Ishikawa (cell line): ENCODE results near the gene EPB41L2.

Experiments
- CEBPB ChIP-seq: IDR thresholded peaks from 2 replicates; pipeline ENCODE4 v1.6.1; 2012
- CREB1 ChIP-seq: IDR thresholded peaks from 2 replicates; pipeline ENCODE4 v1.6.1; 2012; ENCODE audit warnings: low read depth
- EGR1 ChIP-seq: IDR thresholded peaks from 2 replicates; pipeline ENCODE4 v1.6.1; 2012
- EP300 ChIP-seq: IDR thresholded peaks from 2 replicates; pipeline ENCODE4 v1.6.1; 2012; ENCODE audit warnings: borderline replicate concordance
- FOXM1 ChIP-seq: IDR thresholded peaks from 2 replicates; pipeline ENCODE4 v1.6.1; 2012; ENCODE audit warnings: low read depth, borderline replicate concordance
- RAD21 ChIP-seq: IDR thresholded peaks from 2 replicates; pipeline ENCODE4 v1.6.1; 2012; ENCODE audit warnings: low read depth
- TAF1 ChIP-seq: IDR thresholded peaks from 2 replicates; pipeline ENCODE4 v1.6.1; 2012; ENCODE audit warnings: low read depth, mild to moderate bottlenecking
- TCF12 ChIP-seq: IDR thresholded peaks from 2 replicates; pipeline ENCODE4 v1.6.1; 2012; ENCODE audit warnings: low read depth
- TEAD4 ChIP-seq: IDR thresholded peaks from 2 replicates; pipeline ENCODE4 v1.6.1; 2012
- USF1 ChIP-seq: IDR thresholded peaks from 2 replicates; pipeline ENCODE4 v1.6.1; 2012
- YY1 ChIP-seq: IDR thresholded peaks from 2 replicates; pipeline ENCODE4 v1.6.1; 2012; ENCODE audit warnings: low read depth
- TF ChIP-seq, protein P1 (sequence below): IDR thresholded peaks from 2 replicates; pipeline ENCODE4 v1.6.1; 2012
- TF ChIP-seq, protein P2 (sequence below): IDR thresholded peaks from 2 replicates; pipeline ENCODE4 v1.6.1; 2012; ENCODE audit warnings: low read depth, mild to moderate bottlenecking

- no peak for TF ChIP-seq USF1
- no peak for TF ChIP-seq EP300
- no peak for TF ChIP-seq RAD21
- TF ChIP-seq EGR1, result no peak
- TF ChIP-seq CREB1, result no peak
- no peak for TF ChIP-seq TAF1
- TF ChIP-seq, protein P1, sequence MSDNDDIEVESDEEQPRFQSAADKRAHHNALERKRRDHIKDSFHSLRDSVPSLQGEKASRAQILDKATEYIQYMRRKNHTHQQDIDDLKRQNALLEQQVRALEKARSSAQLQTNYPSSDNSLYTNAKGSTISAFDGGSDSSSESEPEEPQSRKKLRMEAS, result no peak
- TF ChIP-seq, protein P2, sequence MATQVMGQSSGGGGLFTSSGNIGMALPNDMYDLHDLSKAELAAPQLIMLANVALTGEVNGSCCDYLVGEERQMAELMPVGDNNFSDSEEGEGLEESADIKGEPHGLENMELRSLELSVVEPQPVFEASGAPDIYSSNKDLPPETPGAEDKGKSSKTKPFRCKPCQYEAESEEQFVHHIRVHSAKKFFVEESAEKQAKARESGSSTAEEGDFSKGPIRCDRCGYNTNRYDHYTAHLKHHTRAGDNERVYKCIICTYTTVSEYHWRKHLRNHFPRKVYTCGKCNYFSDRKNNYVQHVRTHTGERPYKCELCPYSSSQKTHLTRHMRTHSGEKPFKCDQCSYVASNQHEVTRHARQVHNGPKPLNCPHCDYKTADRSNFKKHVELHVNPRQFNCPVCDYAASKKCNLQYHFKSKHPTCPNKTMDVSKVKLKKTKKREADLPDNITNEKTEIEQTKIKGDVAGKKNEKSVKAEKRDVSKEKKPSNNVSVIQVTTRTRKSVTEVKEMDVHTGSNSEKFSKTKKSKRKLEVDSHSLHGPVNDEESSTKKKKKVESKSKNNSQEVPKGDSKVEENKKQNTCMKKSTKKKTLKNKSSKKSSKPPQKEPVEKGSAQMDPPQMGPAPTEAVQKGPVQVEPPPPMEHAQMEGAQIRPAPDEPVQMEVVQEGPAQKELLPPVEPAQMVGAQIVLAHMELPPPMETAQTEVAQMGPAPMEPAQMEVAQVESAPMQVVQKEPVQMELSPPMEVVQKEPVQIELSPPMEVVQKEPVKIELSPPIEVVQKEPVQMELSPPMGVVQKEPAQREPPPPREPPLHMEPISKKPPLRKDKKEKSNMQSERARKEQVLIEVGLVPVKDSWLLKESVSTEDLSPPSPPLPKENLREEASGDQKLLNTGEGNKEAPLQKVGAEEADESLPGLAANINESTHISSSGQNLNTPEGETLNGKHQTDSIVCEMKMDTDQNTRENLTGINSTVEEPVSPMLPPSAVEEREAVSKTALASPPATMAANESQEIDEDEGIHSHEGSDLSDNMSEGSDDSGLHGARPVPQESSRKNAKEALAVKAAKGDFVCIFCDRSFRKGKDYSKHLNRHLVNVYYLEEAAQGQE, result no peak
- no peak for TF ChIP-seq YY1
- TF ChIP-seq TCF12, result no peak
- TF ChIP-seq FOXM1, result no peak
- no peak for TF ChIP-seq TEAD4
- TF ChIP-seq CEBPB, result no peak
These were observed 228.4 kb downstream of the EPB41L2 start for GRCh38 chr6:130834482-130835251.
